Chondrocyte (in vitro differentiated cells): ENCODE measurements around the gene PPP6C. TPM values are rescaled to one million over a fixed set of nuclear protein-coding genes. Genes with fewer than 3 reads are reported as not detected.
"Not testable (repeated sequence)": the region's sequence is repeated elsewhere in the genome, so short reads cannot be mapped to it uniquely, and the experiment has no call there.

Experiments used
- DNase-seq: peaks from one replicate; pipeline ENCODE4 v3.0.0; 2021; ENCODE audit warnings: mixed read lengths, low spot score
- H3K27ac Mint-ChIP-seq: one replicate; pipeline ENCODE4 v1.8.0; 2021; ENCODE audit warnings: mild to moderate bottlenecking, moderate library complexity, mixed read lengths; ENCODE audit not compliant: unreplicated experiment
- H3K27me3 Mint-ChIP-seq: 2 replicates; pipeline ENCODE4 v1.8.0; 2021; ENCODE audit warnings: low read depth, mixed read lengths
- H3K36me3 Mint-ChIP-seq: 2 replicates; pipeline ENCODE4 v1.8.0; 2021; ENCODE audit warnings: low read depth, mixed read lengths
- H3K4me1 Mint-ChIP-seq: 2 replicates; pipeline ENCODE4 v1.8.0; 2021; ENCODE audit warnings: low read depth, mild to moderate bottlenecking, mixed read lengths
- H3K4me3 Mint-ChIP-seq: one replicate; pipeline ENCODE4 v1.8.0; 2021; ENCODE audit warnings: mild to moderate bottlenecking, moderate library complexity, mixed read lengths; ENCODE audit not compliant: unreplicated experiment
- H3K9me3 Mint-ChIP-seq: 2 replicates; pipeline ENCODE4 v1.8.0; 2021; ENCODE audit warnings: low read depth, mixed read lengths
- total RNA-seq: library from RNA; stranded (reverse); gene quantifications from 3 replicates; pipeline ENCODE4 v1.2.1, GENCODE V29; 2021
- TF ChIP-seq, protein P1 (sequence below): fragments of 200-600 bp; sonication (generic); IDR thresholded peaks from 2 replicates; pipeline ENCODE4 v1.5.0; 2021; ENCODE audit warnings: antibody characterized with exemption, mild to moderate bottlenecking, moderate library complexity

PPP6C gene
- total RNA-seq, 1 donor from 2014 or later = 39.8 TPM

DNA sequence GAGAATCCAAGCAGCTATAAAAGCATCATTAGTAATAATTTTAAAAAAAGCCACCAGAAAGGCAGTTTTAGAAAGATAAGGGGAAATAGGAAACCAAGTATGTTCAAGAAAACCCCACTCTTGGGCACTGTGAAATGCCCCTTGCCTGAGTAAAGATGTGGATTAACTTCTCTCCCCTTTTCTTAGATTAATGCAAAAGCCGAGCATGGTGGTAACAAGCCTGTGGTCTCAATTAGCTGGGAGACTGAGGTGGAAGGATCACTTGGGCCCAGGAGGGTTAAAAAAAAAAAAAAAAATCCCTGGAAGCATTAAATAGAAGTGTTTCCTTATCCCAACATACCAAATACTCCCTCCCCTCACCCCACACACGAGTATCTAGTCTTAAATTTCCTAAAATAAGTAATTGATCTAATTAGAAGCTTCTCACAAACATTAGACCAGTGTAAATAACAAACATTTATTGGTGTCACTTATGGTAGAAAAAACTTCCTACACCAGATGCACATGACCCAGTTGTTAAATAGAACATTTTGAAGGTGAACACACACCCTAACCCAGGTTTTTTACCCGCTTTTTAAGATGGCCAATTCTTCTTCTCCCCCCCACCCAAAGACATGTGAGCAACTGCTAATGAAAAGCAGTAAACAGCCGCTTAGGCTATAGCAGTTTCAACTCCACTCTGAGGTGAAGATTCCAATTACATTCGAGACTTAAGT lies 46.4 kb upstream of the PPP6C start:
- H3K27ac Mint-ChIP-seq = peak overlapping the region; percentile 87
- no peaks in the 10 kb centered on the region for H3K9me3 Mint-ChIP-seq
- TF ChIP-seq, protein P1, sequence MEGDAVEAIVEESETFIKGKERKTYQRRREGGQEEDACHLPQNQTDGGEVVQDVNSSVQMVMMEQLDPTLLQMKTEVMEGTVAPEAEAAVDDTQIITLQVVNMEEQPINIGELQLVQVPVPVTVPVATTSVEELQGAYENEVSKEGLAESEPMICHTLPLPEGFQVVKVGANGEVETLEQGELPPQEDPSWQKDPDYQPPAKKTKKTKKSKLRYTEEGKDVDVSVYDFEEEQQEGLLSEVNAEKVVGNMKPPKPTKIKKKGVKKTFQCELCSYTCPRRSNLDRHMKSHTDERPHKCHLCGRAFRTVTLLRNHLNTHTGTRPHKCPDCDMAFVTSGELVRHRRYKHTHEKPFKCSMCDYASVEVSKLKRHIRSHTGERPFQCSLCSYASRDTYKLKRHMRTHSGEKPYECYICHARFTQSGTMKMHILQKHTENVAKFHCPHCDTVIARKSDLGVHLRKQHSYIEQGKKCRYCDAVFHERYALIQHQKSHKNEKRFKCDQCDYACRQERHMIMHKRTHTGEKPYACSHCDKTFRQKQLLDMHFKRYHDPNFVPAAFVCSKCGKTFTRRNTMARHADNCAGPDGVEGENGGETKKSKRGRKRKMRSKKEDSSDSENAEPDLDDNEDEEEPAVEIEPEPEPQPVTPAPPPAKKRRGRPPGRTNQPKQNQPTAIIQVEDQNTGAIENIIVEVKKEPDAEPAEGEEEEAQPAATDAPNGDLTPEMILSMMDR = no peak
- no peak for DNase-seq
- peak overlapping the region; percentile 56 for H3K4me3 Mint-ChIP-seq
- peaks cover 65% of the 10 kb centered on the region for H3K4me1 Mint-ChIP-seq
- H3K36me3 Mint-ChIP-seq = peaks cover 53% of the 10 kb centered on the region
- no peaks in the 10 kb centered on the region for H3K27me3 Mint-ChIP-seq

- H3K4me3 Mint-ChIP-seq, DNase-seq, H3K9me3 Mint-ChIP-seq, H3K27me3 Mint-ChIP-seq: not testable (repeated sequence)
- Mint-ChIP-seq H3K27ac (peak overlapping the region; percentile 94), H3K36me3 (peaks cover 44% of the 10 kb centered on the region), H3K4me1 (peaks cover 53% of the 10 kb centered on the region)
Measured at GRCh38 chr9:125234099-125234498, 44.5 kb upstream of the PPP6C start.

DNA sequence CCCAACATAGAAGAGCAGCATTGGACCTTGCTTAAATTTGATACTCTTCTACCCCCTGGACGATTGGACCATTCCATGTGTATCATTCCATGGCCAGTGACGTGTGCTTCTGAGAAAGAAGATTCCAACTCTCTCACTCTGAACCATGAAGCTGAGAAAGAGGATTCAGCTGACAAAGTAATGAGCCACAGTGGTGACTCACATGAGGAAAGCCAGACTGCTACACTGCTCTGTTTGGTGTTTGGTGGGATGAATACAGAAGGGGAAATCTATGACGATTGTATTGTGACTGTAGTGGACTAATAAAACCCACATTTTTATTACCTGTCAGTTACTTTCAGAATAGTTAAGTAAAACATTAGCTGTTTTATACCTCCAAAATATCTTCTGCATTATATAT lies 44.1 kb upstream of the PPP6C start:
- Mint-ChIP-seq H3K27me3 (no peaks in the 10 kb centered on the region), H3K9me3 (no peaks in the 10 kb centered on the region), H3K36me3 (peaks cover 40% of the 10 kb centered on the region), H3K4me1 (peaks cover 49% of the 10 kb centered on the region), H3K4me3 (no peak overlapping the region), H3K27ac (peak overlapping the region; percentile 94)
- DNase-seq = no peak
- TF ChIP-seq, protein P1 = no peak

DNA sequence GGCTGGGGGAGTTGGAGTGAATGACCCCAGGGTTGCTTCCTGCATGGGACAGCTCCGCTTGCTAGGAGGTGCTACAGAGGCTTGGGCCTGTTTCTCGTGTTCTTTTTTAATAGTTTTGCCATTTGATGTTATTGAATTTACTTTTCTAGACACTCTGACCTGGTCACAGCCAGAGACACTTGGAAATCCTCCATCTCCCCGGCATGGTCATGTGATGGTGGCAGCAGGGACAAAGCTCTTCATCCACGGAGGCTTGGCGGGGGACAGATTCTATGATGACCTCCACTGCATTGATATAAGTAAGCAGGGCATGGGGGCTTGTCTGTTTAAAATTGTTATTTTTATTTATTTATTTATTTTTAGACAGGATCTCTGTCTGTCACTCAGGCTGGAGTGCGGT lies 38.2 kb upstream of the PPP6C start:
- TF ChIP-seq, protein P1 = no peak
- H3K9me3 Mint-ChIP-seq = no peaks in the 10 kb centered on the region
- H3K27me3 Mint-ChIP-seq = no peaks in the 10 kb centered on the region
- peak; percentile 10 for DNase-seq
- no peak overlapping the region for H3K27ac Mint-ChIP-seq
- H3K36me3 Mint-ChIP-seq = peaks cover 6% of the 10 kb centered on the region
- H3K4me1 Mint-ChIP-seq = no peaks in the 10 kb centered on the region
- no peak overlapping the region for H3K4me3 Mint-ChIP-seq

DNA sequence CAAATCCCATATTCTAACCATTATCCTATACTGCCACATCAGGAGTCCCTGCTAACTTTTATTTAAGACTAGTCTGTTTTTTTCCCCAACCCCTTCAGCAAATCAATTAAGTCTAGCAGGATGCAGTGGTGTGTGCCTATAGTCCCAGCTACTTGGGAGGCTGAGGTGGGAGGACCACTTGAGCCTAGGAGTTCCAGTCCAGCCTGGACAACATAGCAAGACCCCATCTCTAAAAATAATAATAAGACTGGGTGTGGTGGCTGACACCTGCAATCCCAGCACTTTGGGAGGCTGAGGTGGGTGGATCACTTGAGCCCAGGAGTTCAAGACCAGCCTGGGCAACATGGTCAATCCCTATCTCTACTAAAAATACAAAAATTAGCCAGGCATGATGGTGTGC lies 35.3 kb upstream of the PPP6C start:
- not testable (repeated sequence) for H3K27ac Mint-ChIP-seq, H3K4me3 Mint-ChIP-seq, H3K9me3 Mint-ChIP-seq, H3K4me1 Mint-ChIP-seq, H3K27me3 Mint-ChIP-seq, DNase-seq
- H3K36me3 Mint-ChIP-seq = peaks cover 14% of the 10 kb centered on the region

DNA sequence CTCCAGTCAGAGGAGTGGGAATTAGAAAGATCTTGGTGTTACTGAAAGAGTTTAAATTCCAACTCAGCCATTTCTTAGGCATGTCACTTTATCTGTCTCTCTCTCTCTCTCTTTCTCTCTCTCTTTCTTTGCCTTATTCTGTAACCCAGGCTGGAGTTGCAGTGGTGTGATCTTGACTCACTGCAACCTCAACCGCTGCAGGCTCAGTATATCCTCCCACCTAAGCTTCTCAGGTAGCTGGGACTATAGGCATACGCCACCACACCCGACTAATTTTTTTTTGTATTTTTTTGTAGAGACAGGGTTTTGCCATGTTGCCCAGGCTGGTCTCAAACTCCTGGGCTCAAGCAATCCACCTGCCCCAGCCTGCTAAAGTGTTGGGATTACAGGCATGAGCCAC lies 29.0 kb upstream of the PPP6C start:
- Mint-ChIP-seq H3K27ac (no peak overlapping the region), H3K4me3 (no peak overlapping the region), H3K27me3 (no peaks in the 10 kb centered on the region), H3K9me3 (no peaks in the 10 kb centered on the region), H3K4me1 (no peaks in the 10 kb centered on the region), H3K36me3 (peaks cover 16% of the 10 kb centered on the region)
- no peak for DNase-seq
- TF ChIP-seq, protein P1 = no peak
